Hepatocyte (in vitro differentiated cells): ENCODE measurements around the gene MEIS1.
A peak's percentile ranks its signal among the peaks of the same experiment; 100 is the strongest.

Source experiments
- EZH2 ChIP-seq: fragments of 200-600 bp; sonication (generic); IDR thresholded peaks from 2 replicates; pipeline ENCODE4 v1.6.1; 2016; ENCODE audit warnings: antibody characterized with exemption, mild to moderate bottlenecking, borderline replicate concordance
- TF ChIP-seq, protein P1 (sequence below): fragments of 200-600 bp; sonication (generic); IDR thresholded peaks from 2 replicates; pipeline ENCODE4 v1.5.1; 2016; ENCODE audit warnings: antibody characterized with exemption, mild to moderate bottlenecking; ENCODE audit not compliant: poor library complexity

DNA sequence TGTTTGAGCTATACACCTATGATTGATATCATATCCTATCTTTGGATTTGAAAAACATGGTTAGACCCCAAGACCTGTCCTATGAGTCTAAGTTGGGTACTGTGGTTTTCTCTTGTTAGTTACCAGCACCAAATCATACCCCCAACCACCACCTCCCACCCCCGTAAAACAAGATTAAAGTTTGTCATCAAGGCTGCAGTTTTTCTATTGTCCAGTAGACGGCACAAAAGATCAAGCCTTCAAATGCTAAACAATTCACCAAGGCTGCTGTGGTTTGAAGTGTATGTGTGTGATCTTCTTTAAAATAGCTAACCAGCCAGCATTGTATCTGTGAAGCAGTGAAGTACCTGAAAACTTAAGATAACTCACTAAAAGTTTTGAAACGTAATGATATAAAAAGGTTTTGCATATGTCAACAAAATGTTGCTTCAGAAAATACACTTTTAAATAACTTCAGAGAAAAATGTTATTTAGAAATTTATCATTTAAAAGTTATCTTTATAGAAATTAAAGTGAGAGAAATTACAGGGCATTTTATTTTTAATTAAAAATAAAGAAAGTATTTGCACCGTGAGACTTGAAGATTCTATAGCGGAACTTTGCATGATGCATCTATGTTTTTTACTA lies 5.8 kb upstream of the MEIS1 start:
- TF ChIP-seq, protein P1, sequence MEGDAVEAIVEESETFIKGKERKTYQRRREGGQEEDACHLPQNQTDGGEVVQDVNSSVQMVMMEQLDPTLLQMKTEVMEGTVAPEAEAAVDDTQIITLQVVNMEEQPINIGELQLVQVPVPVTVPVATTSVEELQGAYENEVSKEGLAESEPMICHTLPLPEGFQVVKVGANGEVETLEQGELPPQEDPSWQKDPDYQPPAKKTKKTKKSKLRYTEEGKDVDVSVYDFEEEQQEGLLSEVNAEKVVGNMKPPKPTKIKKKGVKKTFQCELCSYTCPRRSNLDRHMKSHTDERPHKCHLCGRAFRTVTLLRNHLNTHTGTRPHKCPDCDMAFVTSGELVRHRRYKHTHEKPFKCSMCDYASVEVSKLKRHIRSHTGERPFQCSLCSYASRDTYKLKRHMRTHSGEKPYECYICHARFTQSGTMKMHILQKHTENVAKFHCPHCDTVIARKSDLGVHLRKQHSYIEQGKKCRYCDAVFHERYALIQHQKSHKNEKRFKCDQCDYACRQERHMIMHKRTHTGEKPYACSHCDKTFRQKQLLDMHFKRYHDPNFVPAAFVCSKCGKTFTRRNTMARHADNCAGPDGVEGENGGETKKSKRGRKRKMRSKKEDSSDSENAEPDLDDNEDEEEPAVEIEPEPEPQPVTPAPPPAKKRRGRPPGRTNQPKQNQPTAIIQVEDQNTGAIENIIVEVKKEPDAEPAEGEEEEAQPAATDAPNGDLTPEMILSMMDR: peak; percentile 93
- no peak for TF ChIP-seq EZH2
